GOT3 (cell line): ENCODE results near the gene MAPK12.

Experiments used
- DNase-seq: peaks from one replicate; lab custom pipeline; 2025; ENCODE audit warnings: mixed read lengths; lab: John Stamatoyannopoulos, UW

Gene MAPK12

DNA sequence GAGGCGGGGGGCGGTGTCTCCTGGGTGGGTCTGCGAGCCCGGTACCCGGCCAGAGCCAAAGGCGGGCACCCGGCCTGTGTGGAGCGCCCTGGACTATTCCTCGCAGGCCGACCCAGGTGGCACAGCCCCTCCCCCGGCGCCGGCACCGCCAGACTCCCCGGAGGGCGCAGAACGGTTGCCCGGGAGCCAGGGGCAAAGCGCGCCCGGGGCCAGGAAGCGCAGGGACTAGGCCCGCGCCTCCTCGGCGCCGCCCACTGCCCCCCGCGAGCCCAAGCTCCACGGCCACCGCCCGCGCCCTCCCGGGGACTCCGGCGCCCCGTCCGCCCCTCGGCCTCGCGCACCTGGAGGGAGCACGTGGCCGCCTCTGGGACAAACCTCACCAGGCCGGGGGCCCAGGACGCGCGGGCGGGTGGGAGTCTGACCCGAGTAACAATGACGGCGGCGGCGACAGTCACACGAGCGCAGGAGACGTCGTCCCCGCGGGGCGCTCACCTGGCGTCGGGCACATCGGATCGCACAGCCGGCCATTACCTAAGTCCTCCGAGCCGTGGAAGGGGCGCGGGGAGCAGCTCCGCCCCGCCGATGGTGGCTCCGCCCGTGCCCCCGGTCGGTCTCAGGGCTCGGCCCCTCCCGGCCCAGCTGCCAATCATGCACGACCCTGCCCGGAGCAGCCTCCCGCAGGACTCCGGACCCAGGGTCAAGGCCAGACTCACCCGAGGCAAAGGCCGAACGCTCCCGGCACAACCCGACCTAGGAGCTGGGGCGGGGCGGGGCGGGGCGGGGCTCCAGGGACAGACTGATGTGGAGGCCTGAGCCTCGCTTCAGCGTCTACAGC is 38.5 kb upstream of the MAPK12 start:
- no peak for DNase-seq

DNA sequence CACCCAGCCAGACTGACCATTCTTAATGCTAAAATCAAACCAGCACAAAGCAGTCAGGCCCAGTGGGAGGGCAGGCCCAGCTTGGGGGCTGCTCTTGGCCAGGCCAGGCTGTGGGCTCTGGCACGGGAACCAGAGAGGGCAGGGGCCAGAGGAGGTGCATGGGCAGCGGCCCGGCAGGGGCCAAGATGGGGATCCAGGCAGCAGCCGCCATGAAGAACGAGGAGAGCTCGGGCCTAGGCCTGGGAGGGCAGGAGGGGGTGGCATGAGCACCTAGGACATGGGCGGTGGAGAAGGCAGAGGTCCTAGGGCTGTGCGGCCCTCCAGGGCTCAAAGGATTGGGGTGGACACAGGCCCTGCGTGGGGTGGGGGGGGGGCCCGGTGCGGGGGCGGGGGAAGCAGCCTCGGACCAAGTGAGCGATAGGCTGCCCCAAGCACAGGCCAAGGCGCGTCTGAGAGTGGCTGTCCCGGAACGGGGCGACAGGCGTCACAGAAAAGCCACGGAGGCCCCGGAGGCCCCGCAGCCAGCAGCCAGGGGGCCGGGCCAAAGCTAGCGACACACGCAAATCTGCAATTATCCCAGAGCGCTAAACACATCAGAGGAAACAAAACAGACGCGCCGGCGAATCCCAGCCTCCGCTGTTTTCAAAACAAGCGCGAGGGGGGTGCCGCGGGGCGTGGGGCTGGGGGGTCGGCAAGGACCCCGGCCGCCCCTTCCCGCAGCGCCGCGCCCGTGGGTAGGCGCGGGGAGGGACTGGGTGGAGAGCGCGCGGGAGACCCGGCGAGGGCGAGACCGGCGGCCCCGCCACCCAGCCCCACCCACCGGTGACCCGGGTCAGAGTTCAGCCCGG is 37.7 kb upstream of the MAPK12 start:
- no peak for DNase-seq

DNA sequence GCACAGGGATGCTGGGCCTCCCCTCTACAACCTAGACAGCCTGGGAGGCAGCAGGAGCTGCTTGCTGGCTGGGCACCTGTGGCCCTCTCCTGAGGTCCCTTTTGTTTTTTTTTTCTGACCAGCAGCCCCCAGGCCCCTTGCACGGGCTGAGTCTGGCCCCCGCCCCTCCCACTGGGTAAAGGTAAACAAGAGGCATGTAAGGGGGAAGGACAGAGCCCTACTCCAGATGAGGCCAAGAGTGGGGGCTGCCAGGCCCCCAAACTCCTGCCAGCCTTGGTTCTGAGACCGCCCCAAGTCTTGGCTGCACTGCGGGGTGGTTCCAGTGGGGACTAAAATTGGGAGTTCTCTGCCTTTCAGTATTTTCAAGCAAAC is 36.8 kb upstream of the MAPK12 start:
- no peak for DNase-seq

DNA sequence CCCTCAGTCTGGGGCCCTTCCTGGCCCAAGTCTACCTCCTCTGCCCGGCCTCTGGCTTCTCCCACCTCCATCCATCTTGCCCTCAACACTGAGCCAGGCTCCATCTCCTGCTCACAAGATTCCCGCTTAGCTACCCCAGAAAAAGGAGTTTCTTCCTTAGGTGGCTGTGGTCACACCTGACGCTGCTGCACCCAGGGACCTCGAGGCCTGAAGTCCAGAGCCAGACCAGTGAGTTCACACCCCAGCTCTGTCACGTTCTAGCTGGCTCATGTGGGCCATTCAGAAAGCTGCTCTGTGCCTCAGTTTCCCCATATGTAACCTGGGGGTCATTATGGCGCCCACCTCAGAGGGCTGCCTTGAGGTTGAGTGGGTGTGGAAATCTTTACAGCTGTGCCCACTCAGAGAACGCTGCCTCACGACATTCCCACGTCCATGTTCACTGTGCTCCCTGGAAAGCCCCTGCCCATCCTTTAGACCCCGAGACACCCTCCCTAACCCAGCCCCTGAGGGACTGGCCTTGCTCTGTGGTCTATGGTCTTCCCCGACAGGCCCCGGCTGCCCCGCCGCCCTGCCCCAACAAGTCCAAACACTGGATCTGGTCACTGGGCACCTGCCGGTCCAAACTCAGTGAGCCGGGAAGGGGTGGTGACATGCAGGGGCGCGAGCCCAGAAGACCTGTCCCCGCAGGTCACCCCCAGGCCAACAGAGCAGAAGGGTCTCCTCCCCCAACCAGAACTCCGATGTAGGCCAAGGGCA is 36.2 kb upstream of the MAPK12 start:
- no peak for DNase-seq

DNA sequence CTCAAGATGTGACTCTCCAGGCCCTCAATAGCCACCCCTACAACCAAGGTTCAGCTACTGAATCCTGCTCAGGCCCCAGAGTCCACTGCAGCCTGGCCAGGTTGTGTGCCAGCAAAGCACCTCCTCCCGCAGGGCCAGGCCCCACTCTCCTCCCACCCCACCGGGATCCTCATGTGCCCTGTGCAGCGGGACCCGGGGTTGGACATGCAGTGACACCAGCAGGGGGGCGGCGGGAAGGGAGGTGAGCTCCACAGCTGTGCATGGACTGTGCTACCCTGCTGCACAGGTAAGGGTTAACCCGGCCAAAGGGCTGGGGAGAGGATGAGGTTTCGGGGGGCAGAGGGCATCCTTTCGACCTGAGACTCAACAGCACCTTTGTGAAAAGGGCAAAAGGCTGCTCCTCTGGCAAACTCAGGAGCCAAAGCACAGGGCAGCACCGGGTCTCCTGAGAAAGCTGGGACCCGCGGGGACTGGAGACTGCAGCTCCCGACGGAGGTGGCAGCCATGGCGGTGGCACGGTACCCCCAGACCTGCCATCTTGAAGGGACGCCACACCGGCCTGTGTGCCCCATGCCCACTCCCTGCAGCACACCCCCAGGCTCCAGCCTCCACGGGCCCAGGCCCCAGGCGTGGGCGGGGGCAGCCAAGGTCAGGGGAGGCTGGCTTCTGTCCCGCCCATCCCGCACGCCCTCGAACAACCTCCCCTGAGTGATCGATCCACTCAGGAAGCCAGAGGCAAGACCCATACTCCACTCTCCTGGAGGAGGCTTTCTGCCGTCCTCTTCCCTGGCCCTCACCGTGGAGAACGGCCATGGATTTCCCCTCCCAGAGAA is 35.4 kb upstream of the MAPK12 start:
- no peak for DNase-seq

DNA sequence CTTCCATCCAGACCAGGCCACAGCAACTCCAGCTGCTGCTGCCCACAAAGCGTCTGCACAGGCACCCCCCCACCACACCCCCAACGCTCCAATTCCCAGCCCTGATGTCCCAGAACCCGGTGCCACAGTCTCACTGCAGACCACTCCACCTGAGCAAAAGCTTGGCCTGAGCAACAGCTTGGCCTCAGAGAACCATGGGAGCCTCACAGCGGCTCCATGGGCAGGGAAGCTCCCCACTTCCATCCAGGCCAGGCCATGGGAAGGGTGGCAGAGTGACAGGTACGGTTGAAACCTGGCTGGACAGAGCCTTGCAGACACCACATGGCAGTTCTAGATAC is 32.8 kb upstream of the MAPK12 start:
- DNase-seq = no peak

DNA sequence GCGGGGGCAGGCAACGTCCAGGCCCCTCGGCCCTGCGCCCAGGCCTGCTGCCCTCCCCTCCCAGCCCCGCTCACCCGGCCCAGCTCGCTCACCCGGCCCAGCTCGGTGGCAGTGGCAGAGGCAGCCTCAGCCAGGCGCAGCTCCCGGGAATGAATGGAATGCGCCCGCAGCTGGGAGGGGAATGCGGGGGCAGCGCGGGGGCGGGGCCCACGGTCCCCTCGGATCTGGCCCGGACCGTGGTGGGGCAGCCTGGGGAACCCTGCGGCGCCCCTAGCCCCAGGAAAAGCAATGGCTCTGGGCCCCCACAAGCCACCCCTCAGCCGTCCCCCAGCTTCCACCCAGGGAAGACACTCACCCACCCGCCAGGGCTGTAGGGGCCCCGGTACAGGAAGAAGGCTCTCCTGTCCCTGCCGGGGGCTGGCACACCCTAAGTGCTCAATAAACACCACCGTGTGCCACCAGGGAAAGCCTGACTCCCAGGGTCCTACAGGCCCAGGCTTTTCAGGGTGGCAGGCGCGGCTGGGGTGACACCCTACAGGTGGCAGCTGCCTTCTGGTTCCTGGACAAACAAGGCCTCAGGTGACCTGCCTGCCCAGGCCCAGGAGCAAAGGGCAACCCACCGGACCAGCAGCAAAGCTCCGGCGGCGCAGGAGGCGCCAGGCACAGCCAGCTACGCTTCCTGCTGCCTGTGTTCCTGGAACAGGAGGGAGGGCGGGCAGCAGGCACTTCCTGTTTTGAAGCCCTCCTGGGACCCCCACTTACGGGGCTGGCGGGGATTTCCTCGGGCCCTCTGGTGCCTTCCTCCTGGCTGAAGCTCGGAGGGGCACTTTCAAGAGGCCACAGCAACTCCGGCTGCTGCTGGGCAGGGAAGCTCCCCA is 32.2 kb upstream of the MAPK12 start:
- DNase-seq = no peak

DNA sequence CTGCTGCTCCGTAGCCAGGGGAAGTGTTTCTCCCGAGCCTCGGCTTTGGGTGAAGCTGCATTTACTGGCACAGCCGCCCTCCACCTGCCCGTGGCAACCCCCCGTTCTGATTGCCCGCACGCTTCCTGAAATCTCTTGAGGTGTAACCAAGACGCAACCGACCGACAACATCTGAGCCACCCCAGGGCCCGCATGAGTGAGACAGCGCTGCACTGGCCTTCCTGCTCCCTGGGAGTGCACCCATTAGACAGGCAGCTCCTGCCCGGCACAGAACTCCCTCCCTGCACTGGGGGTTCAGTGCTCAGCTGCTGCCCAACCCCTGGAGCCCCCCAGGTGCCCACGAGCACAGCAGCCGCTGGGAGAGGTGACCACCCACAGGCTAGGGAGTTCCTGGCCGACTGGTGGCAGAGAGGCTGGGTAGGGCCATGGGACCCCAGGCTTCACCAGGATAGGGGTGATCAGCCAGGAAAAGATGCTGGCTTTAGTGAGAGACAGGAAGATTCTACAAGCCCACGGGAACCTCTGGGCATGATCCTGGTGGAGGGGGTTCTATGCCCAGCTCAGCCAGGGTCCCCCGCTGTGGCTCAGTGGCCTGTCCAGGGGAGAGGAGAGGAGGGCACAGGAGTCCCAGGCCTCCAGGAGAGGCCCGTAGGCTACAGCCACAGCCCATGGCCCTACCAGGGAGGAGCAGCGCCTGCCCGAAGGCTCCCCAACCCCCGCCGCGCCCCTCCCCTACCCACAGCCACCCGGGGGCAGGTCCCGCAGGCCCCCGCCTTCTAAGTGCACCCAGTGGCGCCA is 31.4 kb upstream of the MAPK12 start:
- no peak for DNase-seq

DNA sequence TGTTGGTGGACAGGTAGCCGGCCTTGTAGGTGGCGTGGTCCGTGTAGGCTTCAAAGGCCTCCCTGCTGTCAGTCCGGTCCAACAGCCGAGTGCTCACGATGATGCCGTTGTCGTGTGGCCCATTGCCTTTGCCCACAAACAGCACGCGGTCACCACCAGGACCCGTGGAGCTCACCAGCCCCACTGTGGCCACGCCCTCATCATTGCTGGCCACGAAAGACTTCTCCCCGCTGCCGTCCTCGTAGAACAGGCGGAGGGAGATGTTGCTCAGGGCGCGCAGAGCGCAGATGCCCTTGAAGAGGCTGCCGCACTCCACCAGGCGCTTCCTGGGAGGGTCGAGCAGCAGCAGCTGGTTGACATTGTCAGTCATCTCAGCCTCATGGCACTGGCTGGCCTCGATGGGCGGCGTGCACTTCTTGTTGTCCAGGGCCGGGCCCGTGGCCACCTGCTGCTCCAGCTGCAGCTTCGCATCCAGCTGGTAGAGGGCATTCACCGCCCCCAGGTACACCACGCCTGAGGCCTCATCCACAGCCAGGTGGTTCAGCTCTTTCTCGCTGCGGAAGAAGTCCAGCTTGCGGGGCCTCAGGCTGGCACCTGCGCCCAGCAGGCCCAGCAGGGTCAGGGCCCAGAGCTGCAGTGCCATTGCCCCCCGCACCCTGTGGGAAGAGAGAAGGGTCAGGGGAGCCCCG is 28.6 kb upstream of the MAPK12 start:
- DNase-seq = no peak

DNA sequence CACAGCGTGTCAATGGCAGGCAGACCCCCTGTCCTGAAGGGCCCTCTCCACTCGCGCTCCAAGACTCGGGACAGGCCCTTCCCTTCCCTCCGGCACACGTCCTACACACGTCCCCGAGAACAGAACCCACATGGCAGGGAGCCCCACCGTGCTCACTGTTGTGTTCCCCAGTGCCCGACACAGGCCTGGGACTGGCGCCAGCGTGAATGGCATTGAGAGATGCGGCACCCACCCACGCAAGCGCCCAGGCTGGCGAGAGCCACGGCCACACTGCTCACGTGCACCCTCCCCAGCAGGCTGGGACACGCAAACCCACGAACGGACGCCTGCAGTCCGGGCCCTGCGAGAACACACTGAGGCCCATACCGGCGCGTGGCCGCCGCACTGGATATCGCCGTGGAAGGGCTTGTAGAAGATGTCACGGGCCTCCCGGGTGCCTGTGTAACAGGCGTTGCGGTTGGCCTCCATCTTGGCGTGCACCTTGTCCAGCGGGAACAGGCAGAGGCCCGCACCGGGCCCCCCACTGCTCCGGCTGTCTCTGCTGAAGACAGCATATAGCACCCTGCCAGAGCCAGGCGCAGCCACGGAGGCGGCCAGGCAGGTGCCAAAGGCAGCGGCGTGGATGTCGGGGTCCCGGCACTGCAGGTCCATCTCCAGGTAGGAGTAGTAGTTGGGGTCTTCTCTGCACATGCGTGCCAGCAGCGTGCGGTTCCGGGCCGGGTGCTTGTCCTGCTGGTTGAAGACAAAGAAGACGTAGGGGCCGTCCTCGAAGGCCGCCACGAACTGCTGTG is 27.9 kb upstream of the MAPK12 start:
- DNase-seq = no peak

DNA sequence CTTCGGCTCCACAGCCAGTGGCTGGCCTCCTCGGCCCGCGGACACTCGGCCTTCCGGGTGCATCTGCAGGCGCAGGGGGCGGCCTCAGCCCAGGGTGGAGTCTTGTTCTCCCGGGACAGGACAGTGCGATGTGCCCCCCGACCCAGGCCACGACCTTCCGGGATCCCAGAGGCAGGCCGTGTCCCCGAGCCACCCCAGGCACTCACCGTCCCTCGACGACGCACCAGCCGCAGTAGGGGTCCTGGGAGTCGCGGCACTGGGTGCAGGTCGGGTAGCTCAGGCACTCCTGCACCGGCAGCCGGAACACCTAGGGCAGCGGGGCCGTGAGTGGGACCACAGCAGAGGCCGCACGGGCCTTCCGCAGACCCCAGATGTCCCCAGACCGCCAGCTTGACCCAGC is 26.2 kb upstream of the MAPK12 start:
- DNase-seq = no peak

DNA sequence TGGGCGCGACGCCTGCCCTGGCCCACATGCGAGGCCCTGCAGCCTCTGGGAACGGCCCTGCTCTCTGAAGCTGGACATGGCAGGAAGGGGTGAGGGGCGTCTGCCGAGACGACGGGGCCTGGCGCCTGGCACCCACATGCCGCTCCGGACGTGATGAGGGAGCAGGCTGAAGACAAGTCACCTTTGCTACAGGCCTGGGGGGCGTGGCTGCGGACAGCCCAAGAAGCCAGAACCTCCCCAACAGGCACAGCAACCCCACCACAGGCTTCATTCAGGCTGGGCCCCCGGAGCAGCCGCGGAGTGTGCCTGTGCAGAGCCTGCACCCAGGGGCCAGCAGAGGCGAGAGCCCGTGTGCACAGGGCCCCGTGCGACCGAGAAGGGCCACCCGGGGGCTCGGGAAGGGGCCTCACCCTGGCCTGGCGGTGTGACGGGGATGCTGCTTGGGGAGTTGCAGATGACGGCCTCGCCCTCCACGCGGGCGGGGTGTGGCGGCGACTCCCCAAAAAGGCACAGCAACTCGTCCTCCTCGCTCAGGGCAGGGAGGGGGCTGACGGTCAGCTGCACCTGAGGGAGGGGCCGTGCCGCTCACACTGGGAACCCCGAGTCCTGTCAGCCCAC is 25.3 kb upstream of the MAPK12 start:
- DNase-seq = no peak

DNA sequence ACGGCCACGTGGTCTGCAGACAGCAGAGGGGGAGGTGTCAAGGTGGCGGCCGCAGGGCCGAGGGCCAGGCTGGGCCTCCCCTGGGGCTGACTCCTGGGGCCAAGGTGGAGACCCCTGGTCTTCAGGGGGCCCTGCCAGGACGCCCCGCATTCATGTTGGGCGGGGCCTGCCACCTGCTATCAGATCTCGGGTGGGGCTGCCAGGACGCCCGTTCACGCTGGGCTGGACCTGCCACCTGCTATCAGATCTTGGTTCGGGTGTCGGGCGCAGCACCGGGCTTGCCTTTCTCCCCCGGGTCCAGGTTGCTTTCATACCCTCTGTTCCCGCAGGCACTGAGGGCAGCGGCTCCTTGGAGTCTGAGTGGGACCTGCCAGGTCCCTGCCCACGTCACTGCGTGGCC is 24.8 kb upstream of the MAPK12 start:
- DNase-seq = no peak

DNA sequence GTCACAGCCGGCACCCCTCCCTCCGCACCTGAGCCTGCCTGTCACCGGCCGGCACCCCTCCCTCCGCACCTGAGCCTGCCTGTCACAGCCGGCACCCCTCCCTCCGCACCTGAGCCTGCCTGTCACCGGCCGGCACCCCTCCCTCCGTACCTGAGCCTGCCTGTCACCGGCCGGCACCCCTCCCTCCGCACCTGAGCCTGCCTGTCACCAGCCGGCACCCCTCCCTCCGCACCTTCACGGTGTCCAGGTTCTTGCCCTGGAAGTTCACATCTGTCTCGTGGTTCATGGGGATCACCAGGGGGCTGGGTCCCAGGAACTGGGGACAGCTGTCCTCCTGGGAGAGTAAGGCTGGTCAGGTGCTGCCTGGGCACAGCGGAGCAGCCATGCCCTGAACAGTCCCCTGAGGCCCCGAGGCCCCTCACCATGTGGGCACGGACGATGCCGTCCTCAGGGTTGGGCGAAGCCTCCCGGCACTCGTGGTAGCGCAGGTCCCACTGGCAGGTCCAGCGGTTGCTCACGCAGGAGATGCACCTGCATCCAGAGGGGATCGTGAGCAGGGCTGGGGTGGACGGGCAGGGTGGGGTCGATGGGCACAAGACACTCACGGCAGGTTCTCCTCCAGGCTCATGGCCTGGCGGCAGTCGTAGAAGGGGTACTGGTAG is 24.2 kb upstream of the MAPK12 start:
- no peak for DNase-seq

DNA sequence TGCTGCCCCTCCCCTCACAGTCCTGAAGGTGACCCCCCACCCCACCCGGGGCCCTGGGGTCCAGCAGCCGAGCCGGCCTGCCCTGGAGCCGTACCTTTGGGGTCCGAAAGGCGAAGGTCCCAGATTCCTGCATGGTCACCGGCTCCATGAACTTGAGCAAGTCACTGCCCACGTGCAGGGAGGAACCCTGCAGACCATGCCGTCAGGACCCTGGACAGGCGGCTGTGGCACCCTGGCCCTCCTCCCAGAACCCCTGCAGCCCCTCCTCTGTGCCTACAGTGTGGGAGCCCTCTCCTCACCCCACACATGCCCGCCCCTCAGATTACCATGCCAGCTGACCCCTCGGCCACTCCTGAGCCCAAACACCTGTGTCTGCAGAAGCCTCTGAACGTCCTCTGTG is 23.0 kb upstream of the MAPK12 start:
- no peak for DNase-seq

DNA sequence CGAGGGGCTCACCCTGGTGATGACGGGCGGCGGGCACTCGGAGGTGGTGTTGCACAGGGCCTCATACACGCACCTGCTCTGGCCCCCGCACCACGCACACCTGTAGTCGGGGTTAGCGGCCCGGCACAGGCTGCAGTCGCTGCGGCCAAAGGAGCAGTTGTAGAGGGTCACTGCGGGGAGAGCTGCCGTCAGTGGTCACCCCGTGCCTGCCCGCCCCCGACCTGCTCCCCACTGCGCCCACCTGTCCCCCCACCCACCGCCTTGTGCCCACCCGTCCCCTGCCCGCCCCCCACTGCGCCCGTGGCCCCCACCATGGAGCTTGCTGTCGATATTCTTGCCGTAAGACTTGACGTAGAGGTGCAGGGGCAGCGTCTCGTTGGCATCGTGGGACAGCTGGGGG is 22.3 kb upstream of the MAPK12 start:
- no peak for DNase-seq

DNA sequence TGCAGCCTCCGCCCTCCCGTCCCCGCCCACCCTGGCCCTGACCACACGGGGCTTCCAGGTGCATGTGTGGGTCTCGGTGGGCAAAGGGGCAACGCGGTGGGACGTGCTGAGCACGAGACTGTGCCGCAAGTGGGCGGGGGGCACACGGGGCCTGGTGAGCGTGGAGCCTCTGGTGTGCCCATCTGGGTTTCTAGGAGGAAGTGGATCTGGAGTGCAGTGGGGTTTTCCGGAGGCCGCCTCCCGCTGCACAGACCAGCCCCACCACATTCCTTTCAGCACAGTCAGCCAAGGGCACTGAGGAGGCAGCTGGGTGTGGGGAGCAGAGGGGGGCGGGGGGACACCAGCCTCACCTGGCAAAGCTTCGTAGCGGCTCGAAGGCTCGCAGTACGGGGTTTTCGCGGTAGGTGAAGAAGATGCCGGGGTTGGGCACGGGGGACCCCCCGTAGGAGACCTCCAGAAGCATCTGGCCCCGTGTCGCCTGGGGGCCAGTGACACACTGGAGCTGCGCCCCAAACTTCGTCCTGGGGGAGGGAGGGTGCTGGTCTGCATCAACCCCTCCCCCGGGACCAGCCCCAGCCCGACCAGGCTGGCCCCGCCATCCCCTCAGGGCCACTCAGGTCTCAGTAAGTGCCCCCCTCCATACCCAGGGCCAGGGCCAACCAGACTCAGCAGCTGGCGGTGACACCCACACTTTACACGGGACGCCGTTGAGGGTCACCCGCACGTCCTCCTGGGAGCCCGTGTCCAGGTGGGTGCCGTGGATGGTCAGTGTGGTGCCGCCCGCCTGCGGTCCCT is 21.1 kb upstream of the MAPK12 start:
- DNase-seq = no peak
